HEK293 (cell line): Measurements from ENCODE around the gene KIF3B.
"Not testable (repeated sequence)": the region's sequence is repeated elsewhere in the genome, so short reads cannot be mapped to it uniquely, and the experiment has no call there.

Experiments used
- CTCF ChIA-PET: fragments of 350-600 bp; formaldehyde crosslinking; extraction: SDS; loops from one replicate; lab custom pipeline; 2021; ENCODE audit warnings: antibody characterized with exemption; lab: Yijun Ruan, JAX
- POLR2A ChIA-PET: fragments of 300-600 bp; formaldehyde crosslinking; extraction: SDS; loops from one replicate; lab custom pipeline; 2020; ENCODE audit warnings: antibody characterized with exemption, inconsistent platforms; lab: Yijun Ruan, JAX
- H3K27ac ChIP-seq: fragments of 200-500 bp; sonication (Bioruptor generic); 2 replicates; pipeline ENCODE4 v1.5.1; 2014; ENCODE audit warnings: low read depth, low read length, control low read depth, inconsistent platforms; ENCODE audit errors: extremely low read depth
- H3K36me3 ChIP-seq, 2 experiments: fragments of 200-500 bp in 1 of 2; sonication (Bioruptor generic) in 1 of 2; 1 replicate in 1 of 2; 2 replicates in 1 of 2; pipeline ENCODE4 v1.5.1; 2014 to 2017; ENCODE audit warnings: inconsistent platforms in 2 of 2, low read length in 2 of 2; ENCODE audit not compliant: control insufficient read depth in 2 of 2, insufficient read depth in 1 of 2
- H3K4me1 ChIP-seq: fragments of 200-500 bp; sonication (Bioruptor generic); 2 replicates; pipeline ENCODE4 v1.5.1; 2014; ENCODE audit warnings: mild to moderate bottlenecking, low read length, inconsistent platforms; ENCODE audit not compliant: control insufficient read depth, insufficient read depth
- H3K4me3 ChIP-seq: 2 replicates; pipeline ENCODE4 v1.5.1; 2011; ENCODE audit warnings: low read depth, mild to moderate bottlenecking, control low read depth, low read length, moderate library complexity
- H3K9me3 ChIP-seq: fragments of 200-500 bp; sonication (Bioruptor generic); 2 replicates; pipeline ENCODE4 v1.5.1; 2014; ENCODE audit warnings: low read depth, low read length, inconsistent platforms; ENCODE audit not compliant: control insufficient read depth, insufficient read depth
- BCL11A ChIP-seq: fragments of 450-650 bp; formaldehyde crosslinking; IDR thresholded peaks from 2 replicates; pipeline ENCODE4 v1.5.1; 2016; ENCODE audit warnings: low read depth, missing biosample characterization, missing genetic modification characterization
- IKZF3 ChIP-seq: fragments of 450-650 bp; IDR thresholded peaks from 2 replicates; pipeline ENCODE4 v1.5.0; 2018; ENCODE audit warnings: missing biosample characterization, mild to moderate bottlenecking, missing genetic modification characterization, moderate library complexity
- KLF8 ChIP-seq: fragments of 450-650 bp; formaldehyde crosslinking; IDR thresholded peaks from 2 replicates; pipeline ENCODE4 v1.5.1; 2016; ENCODE audit warnings: missing biosample characterization, missing genetic modification characterization
- MZF1 ChIP-seq: fragments of 450-650 bp; formaldehyde crosslinking; IDR thresholded peaks from 2 replicates; pipeline ENCODE4 v1.5.1; 2017; ENCODE audit warnings: missing biosample characterization, missing genetic modification characterization, borderline replicate concordance
- OSR2 ChIP-seq: fragments of 450-650 bp; formaldehyde crosslinking; IDR thresholded peaks from 2 replicates; pipeline ENCODE4 v1.5.1; 2016; ENCODE audit warnings: missing biosample characterization, missing genetic modification characterization
- ZBTB20 ChIP-seq: fragments of 450-650 bp; formaldehyde crosslinking; IDR thresholded peaks from 2 replicates; pipeline ENCODE4 v1.5.1; 2016; ENCODE audit warnings: missing biosample characterization, missing genetic modification characterization
- ZNF10 ChIP-seq: fragments of 450-650 bp; formaldehyde crosslinking; IDR thresholded peaks from 2 replicates; pipeline ENCODE4 v1.5.1; 2017; ENCODE audit warnings: missing biosample characterization, missing genetic modification characterization
- ZNF184 ChIP-seq: fragments of 450-650 bp; IDR thresholded peaks from 2 replicates; pipeline ENCODE4 v1.5.1; 2018; ENCODE audit warnings: missing biosample characterization, mild to moderate bottlenecking, missing genetic modification characterization
- ZNF335 ChIP-seq: fragments of 450-650 bp; formaldehyde crosslinking; conservative IDR thresholded peaks from 2 replicates; pipeline ENCODE4 v1.5.1; 2016; ENCODE audit warnings: missing biosample characterization, missing genetic modification characterization
- ZNF366 ChIP-seq: fragments of 450-650 bp; formaldehyde crosslinking; conservative IDR thresholded peaks from 2 replicates; pipeline ENCODE4 v1.5.1; 2016; ENCODE audit warnings: missing biosample characterization, missing genetic modification characterization
- ZNF391 ChIP-seq: fragments of 450-650 bp; formaldehyde crosslinking; IDR thresholded peaks from 2 replicates; pipeline ENCODE4 v1.5.1; 2016; ENCODE audit warnings: low read depth, missing biosample characterization, missing genetic modification characterization, borderline replicate concordance
- ZNF585B ChIP-seq: fragments of 450-650 bp; formaldehyde crosslinking; IDR thresholded peaks from 2 replicates; pipeline ENCODE4 v1.5.1; 2016; ENCODE audit warnings: missing biosample characterization, missing genetic modification characterization
- ZNF664 ChIP-seq: fragments of 450-650 bp; formaldehyde crosslinking; IDR thresholded peaks from 2 replicates; pipeline ENCODE4 v1.5.1; 2016; ENCODE audit warnings: missing biosample characterization, missing genetic modification characterization
- ZNF701 ChIP-seq: fragments of 450-650 bp; formaldehyde crosslinking; IDR thresholded peaks from 2 replicates; pipeline ENCODE4 v1.5.1; 2016; ENCODE audit warnings: missing biosample characterization, missing genetic modification characterization
- ZNF707 ChIP-seq: fragments of 450-650 bp; formaldehyde crosslinking; IDR thresholded peaks from 2 replicates; pipeline ENCODE4 v1.5.1; 2016; ENCODE audit warnings: missing biosample characterization, missing genetic modification characterization
- ZNF785 ChIP-seq: fragments of 450-650 bp; formaldehyde crosslinking; IDR thresholded peaks from 2 replicates; pipeline ENCODE4 v1.5.1; 2016; ENCODE audit warnings: missing biosample characterization, missing genetic modification characterization
- TF ChIP-seq, protein P1 (sequence below): fragments of 450-650 bp; formaldehyde crosslinking; IDR thresholded peaks from 2 replicates; pipeline ENCODE4 v1.5.1; 2016; ENCODE audit warnings: missing biosample characterization, missing genetic modification characterization
- TF ChIP-seq, protein P2 (sequence below): fragments of 450-650 bp; formaldehyde crosslinking; IDR thresholded peaks from 2 replicates; pipeline ENCODE4 v1.5.1; 2016; ENCODE audit warnings: missing biosample characterization, missing genetic modification characterization
- TF ChIP-seq, protein P3 (sequence below): fragments of 450-650 bp; formaldehyde crosslinking; IDR thresholded peaks from 2 replicates; pipeline ENCODE4 v1.5.1; 2016; ENCODE audit warnings: missing biosample characterization, missing genetic modification characterization
- TF ChIP-seq, protein P4 (sequence below): fragments of 450-650 bp; IDR thresholded peaks from 2 replicates; pipeline ENCODE4 v1.5.1; 2018; ENCODE audit warnings: missing biosample characterization, mild to moderate bottlenecking, missing genetic modification characterization
- TF ChIP-seq, protein P5 (sequence below): fragments of 450-650 bp; formaldehyde crosslinking; IDR thresholded peaks from 2 replicates; pipeline ENCODE4 v1.5.1; 2016; ENCODE audit warnings: missing biosample characterization, missing genetic modification characterization

Gene KIF3B

DNA sequence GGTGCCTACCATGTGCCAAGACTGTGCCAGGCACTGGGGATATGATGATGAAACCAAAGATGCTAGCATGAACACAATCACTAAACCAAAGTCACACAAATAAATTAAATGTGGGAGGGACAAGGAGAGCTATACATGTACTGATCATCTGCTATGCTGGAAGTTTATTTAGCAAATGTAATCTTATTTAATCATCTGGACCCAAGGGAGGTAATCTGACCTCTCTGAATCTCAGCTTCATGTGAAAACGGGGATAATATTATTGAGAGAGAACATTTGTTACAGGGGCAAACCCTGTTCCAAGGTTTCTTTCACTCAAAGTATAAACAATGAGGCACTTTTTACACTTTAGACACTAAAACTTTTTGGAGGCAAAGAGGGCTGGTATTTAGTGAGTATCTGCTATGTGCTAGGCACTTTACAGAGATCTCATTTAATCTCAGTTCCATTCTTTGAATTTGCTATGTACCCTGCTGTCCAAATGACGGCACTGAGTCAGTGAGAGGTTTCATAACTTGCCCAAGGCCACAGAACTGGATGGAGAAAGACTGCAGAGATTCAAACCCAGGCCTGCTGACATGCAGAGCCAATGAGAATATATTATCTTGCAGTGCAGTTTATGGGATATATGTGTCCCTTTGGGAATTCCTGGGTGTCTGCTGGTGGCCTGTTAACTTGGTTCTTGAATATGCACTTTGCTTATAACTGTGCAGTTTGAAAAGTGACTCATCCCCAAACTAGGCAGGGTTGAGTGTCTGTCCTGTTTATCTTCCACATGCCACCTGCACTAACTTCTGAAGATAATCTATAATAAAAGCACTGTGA is 77.4 kb downstream of the KIF3B start (continued):
- TF ChIP-seq, protein P1, sequence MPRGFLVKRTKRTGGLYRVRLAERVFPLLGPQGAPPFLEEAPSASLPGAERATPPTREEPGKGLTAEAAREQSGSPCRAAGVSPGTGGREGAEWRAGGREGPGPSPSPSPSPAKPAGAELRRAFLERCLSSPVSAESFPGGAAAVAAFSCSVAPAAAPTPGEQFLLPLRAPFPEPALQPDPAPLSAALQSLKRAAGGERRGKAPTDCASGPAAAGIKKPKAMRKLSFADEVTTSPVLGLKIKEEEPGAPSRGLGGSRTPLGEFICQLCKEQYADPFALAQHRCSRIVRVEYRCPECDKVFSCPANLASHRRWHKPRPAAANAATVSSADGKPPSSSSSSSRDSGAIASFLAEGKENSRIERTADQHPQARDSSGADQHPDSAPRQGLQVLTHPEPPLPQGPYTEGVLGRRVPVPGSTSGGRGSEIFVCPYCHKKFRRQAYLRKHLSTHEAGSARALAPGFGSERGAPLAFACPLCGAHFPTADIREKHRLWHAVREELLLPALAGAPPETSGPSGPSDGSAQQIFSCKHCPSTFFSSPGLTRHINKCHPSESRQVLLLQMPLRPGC (tag by site-specific recombination): peak; percentile 74; the same call in 1 of the 2 replicates
- no peak for TF ChIP-seq ZNF10 (tag by site-specific recombination)
- TF ChIP-seq KLF8 (tag by site-specific recombination): peak; percentile 67; the same call in 1 of the 2 replicates
- TF ChIP-seq ZNF701 (tag by site-specific recombination): no peak
- peak; percentile 97 for TF ChIP-seq ZNF664
- TF ChIP-seq ZNF391 (tag by site-specific recombination): no peak
- 0 out of 2 replicates have a peak, but pooled peaks have one; percentile 33 for TF ChIP-seq ZNF184 (tag by site-specific recombination)
- TF ChIP-seq MZF1 (tag by site-specific recombination): peak; percentile 35; the same call in 1 of the 2 replicates
- TF ChIP-seq, protein P2, sequence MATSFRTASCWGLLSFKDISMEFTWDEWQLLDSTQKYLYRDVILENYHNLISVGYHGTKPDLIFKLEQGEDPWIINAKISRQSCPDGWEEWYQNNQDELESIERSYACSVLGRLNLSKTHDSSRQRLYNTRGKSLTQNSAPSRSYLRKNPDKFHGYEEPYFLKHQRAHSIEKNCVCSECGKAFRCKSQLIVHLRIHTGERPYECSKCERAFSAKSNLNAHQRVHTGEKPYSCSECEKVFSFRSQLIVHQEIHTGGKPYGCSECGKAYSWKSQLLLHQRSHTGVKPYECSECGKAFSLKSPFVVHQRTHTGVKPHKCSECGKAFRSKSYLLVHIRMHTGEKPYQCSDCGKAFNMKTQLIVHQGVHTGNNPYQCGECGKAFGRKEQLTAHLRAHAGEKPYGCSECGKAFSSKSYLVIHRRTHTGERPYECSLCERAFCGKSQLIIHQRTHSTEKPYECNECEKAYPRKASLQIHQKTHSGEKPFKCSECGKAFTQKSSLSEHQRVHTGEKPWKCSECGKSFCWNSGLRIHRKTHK (tag by site-specific recombination): peak; percentile 64; the same call in 1 of the 2 replicates
- TF ChIP-seq ZNF366 (tag by site-specific recombination): peak; percentile 41
- TF ChIP-seq ZNF785: no peak
- TF ChIP-seq, protein P3, sequence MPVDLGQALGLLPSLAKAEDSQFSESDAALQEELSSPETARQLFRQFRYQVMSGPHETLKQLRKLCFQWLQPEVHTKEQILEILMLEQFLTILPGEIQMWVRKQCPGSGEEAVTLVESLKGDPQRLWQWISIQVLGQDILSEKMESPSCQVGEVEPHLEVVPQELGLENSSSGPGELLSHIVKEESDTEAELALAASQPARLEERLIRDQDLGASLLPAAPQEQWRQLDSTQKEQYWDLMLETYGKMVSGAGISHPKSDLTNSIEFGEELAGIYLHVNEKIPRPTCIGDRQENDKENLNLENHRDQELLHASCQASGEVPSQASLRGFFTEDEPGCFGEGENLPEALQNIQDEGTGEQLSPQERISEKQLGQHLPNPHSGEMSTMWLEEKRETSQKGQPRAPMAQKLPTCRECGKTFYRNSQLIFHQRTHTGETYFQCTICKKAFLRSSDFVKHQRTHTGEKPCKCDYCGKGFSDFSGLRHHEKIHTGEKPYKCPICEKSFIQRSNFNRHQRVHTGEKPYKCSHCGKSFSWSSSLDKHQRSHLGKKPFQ (tag by site-specific recombination): no peak
- 0 out of 2 replicates have a peak, but pooled peaks have one; percentile 10 for TF ChIP-seq ZBTB20 (tag by site-specific recombination)
- TF ChIP-seq, protein P4, sequence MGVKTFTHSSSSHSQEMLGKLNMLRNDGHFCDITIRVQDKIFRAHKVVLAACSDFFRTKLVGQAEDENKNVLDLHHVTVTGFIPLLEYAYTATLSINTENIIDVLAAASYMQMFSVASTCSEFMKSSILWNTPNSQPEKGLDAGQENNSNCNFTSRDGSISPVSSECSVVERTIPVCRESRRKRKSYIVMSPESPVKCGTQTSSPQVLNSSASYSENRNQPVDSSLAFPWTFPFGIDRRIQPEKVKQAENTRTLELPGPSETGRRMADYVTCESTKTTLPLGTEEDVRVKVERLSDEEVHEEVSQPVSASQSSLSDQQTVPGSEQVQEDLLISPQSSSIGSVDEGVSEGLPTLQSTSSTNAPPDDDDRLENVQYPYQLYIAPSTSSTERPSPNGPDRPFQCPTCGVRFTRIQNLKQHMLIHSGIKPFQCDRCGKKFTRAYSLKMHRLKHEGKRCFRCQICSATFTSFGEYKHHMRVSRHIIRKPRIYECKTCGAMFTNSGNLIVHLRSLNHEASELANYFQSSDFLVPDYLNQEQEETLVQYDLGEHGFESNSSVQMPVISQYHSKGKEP (tag by site-specific recombination): peak; percentile 85

DNA sequence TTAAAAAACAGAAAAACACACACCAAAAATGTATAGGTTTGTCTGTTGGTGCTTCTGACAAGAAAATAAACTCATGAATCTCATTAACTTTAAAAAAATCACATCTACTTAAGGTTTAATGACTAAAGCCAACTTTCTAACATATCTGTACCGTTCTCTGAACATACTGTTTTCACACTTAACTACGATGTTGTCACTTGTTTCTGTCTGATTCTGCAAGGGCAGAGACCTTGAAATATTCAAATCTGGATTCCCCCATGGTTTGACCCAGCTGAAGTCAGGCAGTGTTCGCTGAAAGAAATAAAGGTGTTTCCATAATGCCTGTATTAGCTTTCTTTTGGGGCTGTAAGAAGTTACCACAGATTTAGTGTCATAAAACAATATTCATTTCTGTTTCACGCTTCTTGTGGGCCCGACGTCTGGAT is 78.0 kb downstream of the KIF3B start:
- CTCF ChIA-PET: interaction anchor here (0.6 kb wide), 1 partner anchor 27 kb away, joined by 4 read pairs; no protein-coding TSS in a partner anchor

DNA sequence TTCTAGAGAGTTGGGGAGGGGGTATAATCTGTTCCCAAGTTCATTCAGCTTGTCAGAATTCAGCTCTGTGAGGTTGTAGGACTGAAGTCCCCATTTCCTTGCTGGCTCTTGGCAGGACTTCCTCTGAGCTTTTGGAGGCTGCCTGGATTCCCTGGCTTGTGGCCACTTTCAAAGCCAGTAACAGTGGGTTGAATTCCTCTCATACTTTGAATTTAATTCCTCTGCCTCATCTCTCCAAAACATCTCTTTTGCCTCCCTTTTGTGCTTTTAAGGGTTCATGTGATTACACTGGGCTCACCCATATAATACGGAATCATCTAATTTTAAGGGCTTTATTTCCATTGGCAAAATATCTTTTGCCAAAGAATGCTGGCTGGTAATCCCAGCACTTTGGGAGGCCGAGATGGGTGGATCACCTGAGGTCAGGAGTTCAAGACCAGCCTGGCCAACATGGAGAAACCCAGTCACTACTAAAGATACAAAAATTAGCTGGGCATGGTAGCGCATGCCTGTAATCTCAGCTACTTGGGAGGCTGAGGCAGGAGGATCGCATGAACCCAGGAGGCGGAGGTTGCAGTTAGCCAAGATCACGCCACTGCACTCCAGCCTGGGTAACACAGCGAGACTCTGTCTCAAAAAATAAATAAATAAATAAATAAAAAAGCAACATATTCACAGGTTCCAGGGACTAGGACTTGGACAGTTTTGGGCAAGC is 78.6 kb downstream of the KIF3B start:
- POLR2A ChIA-PET, H3K27ac ChIP-seq, H3K4me3 ChIP-seq, H3K9me3 ChIP-seq, CTCF ChIA-PET, H3K36me3 ChIP-seq: not testable (repeated sequence)
- peaks cover 14% of the 10 kb centered on the region for H3K4me1 ChIP-seq

More for the DNA sequence above, 78.0 kb downstream of the KIF3B start:
- Histone ChIP-seq H3K27ac (peak overlapping the region; percentile 8; the same call in 1 of the 2 replicates), H3K4me3 (no peak overlapping the region), H3K9me3 (no peaks in the 10 kb centered on the region), H3K4me1 (peaks cover 14% of the 10 kb centered on the region), H3K36me3 (no peaks in the 10 kb centered on the region)
- TF ChIP-seq OSR2 (0 out of 2 replicates have a peak, but pooled peaks have one; percentile 3), ZNF335 (peak; percentile 35), BCL11A (tag by site-specific recombination) (0 out of 2 replicates have a peak, but pooled peaks have one; percentile 3), IKZF3 (tag by site-specific recombination) (no peak), ZNF585B (tag by site-specific recombination) (no peak), ZNF707 (no peak)
- TF ChIP-seq, protein P5, sequence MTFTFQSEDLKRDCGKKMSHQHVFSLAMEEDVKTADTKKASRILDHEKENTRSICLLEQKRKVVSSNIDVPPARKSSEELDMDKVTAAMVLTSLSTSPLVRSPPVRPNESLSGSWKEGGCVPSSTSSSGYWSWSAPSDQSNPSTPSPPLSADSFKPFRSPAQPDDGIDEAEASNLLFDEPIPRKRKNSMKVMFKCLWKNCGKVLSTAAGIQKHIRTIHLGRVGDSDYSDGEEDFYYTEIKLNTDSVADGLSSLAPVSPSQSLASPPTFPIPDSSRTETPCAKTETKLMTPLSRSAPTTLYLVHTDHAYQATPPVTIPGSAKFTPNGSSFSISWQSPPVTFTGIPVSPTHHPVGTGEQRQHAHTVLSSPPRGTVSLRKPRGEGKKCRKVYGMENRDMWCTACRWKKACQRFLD (tag by site-specific recombination): no peak
- POLR2A ChIA-PET: no interaction called here
